ENCODE measurements around the gene SENP1. TPM values are rescaled to one million over a fixed set of nuclear protein-coding genes. Genes with fewer than 3 reads are reported as not detected.

Gene SENP1
- polyA plus RNA-seq, 3 donors: 5.2 to 8.0 (median 6.0) TPM

- H2AFZ ChIP-seq (ENCODE audit: insufficient read depth, low read depth, low read length, poor library complexity, severe bottlenecking): peak overlapping the region; percentile 46
- H3K27me3 ChIP-seq (ENCODE audit: control insufficient read depth in 2 of 2, insufficient read depth in 2 of 2, low read length in 2 of 2): peaks cover 76 to 98% of the 10 kb centered on the region in 2 donors
- H3K27ac ChIP-seq (ENCODE audit: low read depth in 1 of 2, low read length in 2 of 2): no peak overlapping the region
- H3K9me3 ChIP-seq (replicated peaks in 1 of 2; ENCODE audit: control insufficient read depth in 1 of 2, insufficient read depth in 1 of 2, low read length in 2 of 2): peaks cover 0 to 39% of the 10 kb centered on the region in 2 donors
- H4K20me1 ChIP-seq (ENCODE audit: insufficient read depth, low read length): no peaks in the 10 kb centered on the region
- peaks cover 0 to 3% of the 10 kb centered on the region in 2 donors for H3K36me3 Mint-ChIP-seq
- peak overlapping the region in 1 of 3 experiments; percentile 32 for H3K4me3 ChIP-seq (replicated peaks in 1 of 3; ENCODE audit: low read depth in 2 of 3, low read length in 3 of 3)
- peaks cover 0 to 18% (median 7%) of the 10 kb centered on the region in 7 donors for H3K9me3 Mint-ChIP-seq
- H3K4me2 ChIP-seq (replicated peaks; ENCODE audit: extremely low read depth, low read length, poor library complexity, severe bottlenecking): peak overlapping the region; percentile 36
- peak overlapping the region; percentile 45 to 88 for H3K4me3 Mint-ChIP-seq
- DNase-seq: no peak
- H3K36me3 ChIP-seq (replicated peaks in 1 of 2; ENCODE audit: control insufficient read depth in 1 of 2, insufficient read depth in 2 of 2, low read length in 2 of 2): no peaks in the 10 kb centered on the region
- no peaks in the 10 kb centered on the region for H3K79me2 ChIP-seq (ENCODE audit: insufficient read depth, low read length)
- H3K27me3 Mint-ChIP-seq (ENCODE audit: low read depth in 3 of 3): peaks cover 92 to 97% (median 94%) of the 10 kb centered on the region in 3 donors
- H3K4me1 ChIP-seq (ENCODE audit: control insufficient read depth in 1 of 2, insufficient read depth in 2 of 2, low read length in 2 of 2): peaks cover 17 to 20% of the 10 kb centered on the region in 2 donors
- intact Hi-C loops (cut with micrococcal nuclease): no loop called here
- no peak for TF ChIP-seq CTCF (IDR thresholded peaks at IDR 0.05)
- peak overlapping the region in 1 of 7 donors; percentile 36 for H3K27ac Mint-ChIP-seq
- H3K4me1 Mint-ChIP-seq: peaks cover 34% of the 10 kb centered on the region
- H3K9ac ChIP-seq (ENCODE audit: insufficient read depth, low read length, poor library complexity, severe bottlenecking): no peak overlapping the region
- 5% methylated on average over 26 of the region's 38 CpGs for WGBS (ENCODE audit: insufficient coverage)
These were observed 102.4 kb downstream of the SENP1 start for GRCh38 chr12:48003226-48004052.

- peak overlapping the region in 1 of 2 donors; percentile 88 for H3K4me3 Mint-ChIP-seq
- intact Hi-C loops (cut with micrococcal nuclease): no loop called here
- WGBS (ENCODE audit: insufficient coverage): 2% methylated on average over 20 of the region's 26 CpGs
- peaks cover 91 to 97% (median 95%) of the 10 kb centered on the region in 3 donors for H3K27me3 Mint-ChIP-seq (ENCODE audit: low read depth in 3 of 3)
- H3K27ac Mint-ChIP-seq: no peak overlapping the region
- H4K20me1 ChIP-seq (ENCODE audit: insufficient read depth, low read length): no peaks in the 10 kb centered on the region
- peaks cover 0 to 39% of the 10 kb centered on the region in 2 donors for H3K9me3 ChIP-seq (replicated peaks in 1 of 2; ENCODE audit: control insufficient read depth in 1 of 2, insufficient read depth in 1 of 2, low read length in 2 of 2)
- H3K9me3 Mint-ChIP-seq: peaks cover 0 to 18% (median 8%) of the 10 kb centered on the region in 7 donors
- H3K4me2 ChIP-seq (replicated peaks; ENCODE audit: extremely low read depth, low read length, poor library complexity, severe bottlenecking): no peak overlapping the region
- H3K36me3 Mint-ChIP-seq: peaks cover 0 to 3% of the 10 kb centered on the region in 2 donors
- no peak overlapping the region for H2AFZ ChIP-seq (ENCODE audit: insufficient read depth, low read depth, low read length, poor library complexity, severe bottlenecking)
- H3K36me3 ChIP-seq (replicated peaks in 1 of 2; ENCODE audit: control insufficient read depth in 1 of 2, insufficient read depth in 2 of 2, low read length in 2 of 2): no peaks in the 10 kb centered on the region
- peaks cover 17 to 20% of the 10 kb centered on the region in 2 donors for H3K4me1 ChIP-seq (ENCODE audit: control insufficient read depth in 1 of 2, insufficient read depth in 2 of 2, low read length in 2 of 2)
- no peak overlapping the region for H3K27ac ChIP-seq (ENCODE audit: low read depth in 1 of 2, low read length in 2 of 2)
- H3K79me2 ChIP-seq (ENCODE audit: insufficient read depth, low read length): no peaks in the 10 kb centered on the region
- H3K4me3 ChIP-seq (replicated peaks in 1 of 3; ENCODE audit: low read depth in 2 of 3, low read length in 3 of 3): no peak overlapping the region
- no peak for DNase-seq
- no peak overlapping the region for H3K9ac ChIP-seq (ENCODE audit: insufficient read depth, low read length, poor library complexity, severe bottlenecking)
- H3K27me3 ChIP-seq (ENCODE audit: control insufficient read depth in 2 of 2, insufficient read depth in 2 of 2, low read length in 2 of 2): peaks cover 77 to 99% of the 10 kb centered on the region in 2 donors
- TF ChIP-seq CTCF (IDR thresholded peaks at IDR 0.05): no peak
- peaks cover 34% of the 10 kb centered on the region for H3K4me1 Mint-ChIP-seq
These were observed 103.1 kb downstream of the SENP1 start for GRCh38 chr12:48002773-48003218.

All from CD14-positive monocyte (primary cell).